Karpas-422 (cell line): ENCODE measurements around the gene RAP2B. TPM values are rescaled to one million over a fixed set of nuclear protein-coding genes. Genes with fewer than 3 reads are reported as not detected.
"Not testable (repeated sequence)": the region's sequence is repeated elsewhere in the genome, so short reads cannot be mapped to it uniquely, and the experiment has no call there.

Source experiments
- DNase-seq: peaks from one replicate; pipeline ENCODE4 v3.0.0-alpha.2; 2015
- H2AFZ ChIP-seq: fragments of 200-600 bp; sonication (generic); 2 replicates; pipeline ENCODE4 v1.6.1; 2014; ENCODE audit warnings: antibody characterized with exemption, low read length, mixed read lengths
- H3K27ac ChIP-seq: fragments of 200-600 bp; sonication (generic); 2 replicates; pipeline ENCODE4 v1.5.1; 2014; ENCODE audit warnings: mild to moderate bottlenecking, low read length, moderate library complexity
- H3K27me3 ChIP-seq: fragments of 200-600 bp; sonication (generic); 2 replicates; pipeline ENCODE4 v1.6.1; 2014; ENCODE audit warnings: low read length, mixed read lengths
- H3K36me3 ChIP-seq: fragments of 200-600 bp; sonication (generic); 2 replicates; pipeline ENCODE4 v1.6.1; 2014; ENCODE audit warnings: low read length, mixed read lengths; ENCODE audit not compliant: insufficient read depth
- H3K4me1 ChIP-seq: fragments of 200-600 bp; sonication (generic); 2 replicates; pipeline ENCODE4 v1.6.1; 2014; ENCODE audit warnings: mild to moderate bottlenecking, low read length, mixed read lengths
- H3K4me2 ChIP-seq: fragments of 200-600 bp; sonication (generic); 2 replicates; pipeline ENCODE4 v1.6.1; 2014; ENCODE audit warnings: low read length, low read depth, mild to moderate bottlenecking; ENCODE audit not compliant: poor library complexity, severe bottlenecking
- H3K4me3 ChIP-seq: fragments of 200-600 bp; sonication (generic); 2 replicates; pipeline ENCODE4 v1.5.1; 2014; ENCODE audit warnings: mild to moderate bottlenecking, antibody characterized with exemption, low read length, mixed read lengths
- H3K79me2 ChIP-seq: fragments of 200-600 bp; sonication (generic); 2 replicates; pipeline ENCODE4 v1.6.1; 2014; ENCODE audit warnings: mild to moderate bottlenecking, low read length, mixed read lengths
- H3K9ac ChIP-seq: fragments of 200-600 bp; sonication (generic); 2 replicates; pipeline ENCODE4 v1.6.0; 2014; ENCODE audit warnings: low read length
- H3K9me2 ChIP-seq: fragments of 200-600 bp; sonication (generic), shearing (Covaris generic); replicated peaks from 2 replicates; pipeline ENCODE4 v1.6.0; 2014; ENCODE audit warnings: mild to moderate bottlenecking, low read length, moderate library complexity; ENCODE audit not compliant: insufficient read depth
- H3K9me3 ChIP-seq: fragments of 300-700, 200-600 bp; sonication (generic); 2 replicates; pipeline ENCODE4 v1.6.1; 2014; ENCODE audit warnings: low read length, mixed read lengths
- H4K20me1 ChIP-seq: fragments of 200-600 bp; sonication (generic); 2 replicates; pipeline ENCODE4 v1.6.1; 2014; ENCODE audit warnings: mild to moderate bottlenecking, antibody characterized with exemption, low read length, low read depth; ENCODE audit not compliant: insufficient read depth
- total RNA-seq: library from RNA; depleted of rRNA; stranded (reverse); fragments of >200 nt; shearing (Covaris generic); gene quantifications from 2 replicates; pipeline ENCODE4 v1.2.3, GENCODE V29; 2014; ENCODE audit warnings: low replicate concordance; rRNA removed

The RAP2B gene
- 7.1 and 7.2 TPM in 2 replicates for total RNA-seq

GRCh38 chr3:153161714-153162512 is at the start of gene RAP2B:
Gene RAP2B, plus strand, starts transcription at chr3:153162226. Its CDS starts 468 bp downstream, at chr3:153162694.
- H3K9me3 ChIP-seq = no peaks in the 10 kb centered on the region
- peak within 1 kb of the TSS; percentile 85 for H3K4me3 ChIP-seq
- H3K9me2 ChIP-seq = no peaks in the 10 kb centered on the region
- no peaks in the 10 kb centered on the region for H3K36me3 ChIP-seq
- H4K20me1 ChIP-seq = peaks cover 3% of the 10 kb centered on the region; the same call in 1 of the 2 replicates
- no peaks in the 10 kb centered on the region for H3K27me3 ChIP-seq
- H3K9ac ChIP-seq = peak within 1 kb of the TSS; percentile 82
- DNase-seq = peak; percentile 93
- H3K4me2 ChIP-seq = peak within 1 kb of the TSS; percentile 80
- peak within 1 kb of the TSS; percentile 76; the same call in 1 of the 2 replicates for H2AFZ ChIP-seq
- H3K27ac ChIP-seq = peak within 1 kb of the TSS; percentile 68
- peaks cover 36% of the 10 kb centered on the region for H3K79me2 ChIP-seq
- H3K4me1 ChIP-seq = peaks cover 22% of the 10 kb centered on the region

- H3K9ac ChIP-seq = no peak overlapping the region
- H3K4me1 ChIP-seq = no peaks in the 10 kb centered on the region
- H2AFZ ChIP-seq = no peak overlapping the region
- no peaks in the 10 kb centered on the region for H3K9me2 ChIP-seq
- no peaks in the 10 kb centered on the region for H4K20me1 ChIP-seq
- no peak overlapping the region for H3K4me2 ChIP-seq
- no peaks in the 10 kb centered on the region for H3K79me2 ChIP-seq
- H3K27ac ChIP-seq = no peak overlapping the region
- no peaks in the 10 kb centered on the region for H3K27me3 ChIP-seq
- no peaks in the 10 kb centered on the region for H3K9me3 ChIP-seq
- H3K36me3 ChIP-seq = no peaks in the 10 kb centered on the region
- no peak for DNase-seq
- no peak overlapping the region for H3K4me3 ChIP-seq
Measured at GRCh38 chr3:153113541-153113940, 48.5 kb upstream of the RAP2B start.

- DNase-seq, H3K4me2 ChIP-seq, H3K27ac ChIP-seq, H4K20me1 ChIP-seq, H3K4me1 ChIP-seq, H2AFZ ChIP-seq, H3K9me2 ChIP-seq, H3K27me3 ChIP-seq, H3K79me2 ChIP-seq, H3K4me3 ChIP-seq, H3K9me3 ChIP-seq, H3K36me3 ChIP-seq, H3K9ac ChIP-seq: not testable (repeated sequence)
Measured at GRCh38 chr3:153114270-153114669, 47.8 kb upstream of the RAP2B start.

- Histone ChIP-seq H3K9me3 (no peaks in the 10 kb centered on the region), H3K27me3 (no peaks in the 10 kb centered on the region), H3K27ac (no peak overlapping the region), H3K4me1 (no peaks in the 10 kb centered on the region), H3K4me3 (no peak overlapping the region), H3K79me2 (no peaks in the 10 kb centered on the region), H3K4me2 (no peak overlapping the region), H2AFZ (no peak overlapping the region), H3K9me2 (no peaks in the 10 kb centered on the region), H3K36me3 (no peaks in the 10 kb centered on the region), H3K9ac (no peak overlapping the region), H4K20me1 (no peaks in the 10 kb centered on the region)
- DNase-seq = no peak
Measured at GRCh38 chr3:153115326-153115725, 46.7 kb upstream of the RAP2B start.

DNA sequence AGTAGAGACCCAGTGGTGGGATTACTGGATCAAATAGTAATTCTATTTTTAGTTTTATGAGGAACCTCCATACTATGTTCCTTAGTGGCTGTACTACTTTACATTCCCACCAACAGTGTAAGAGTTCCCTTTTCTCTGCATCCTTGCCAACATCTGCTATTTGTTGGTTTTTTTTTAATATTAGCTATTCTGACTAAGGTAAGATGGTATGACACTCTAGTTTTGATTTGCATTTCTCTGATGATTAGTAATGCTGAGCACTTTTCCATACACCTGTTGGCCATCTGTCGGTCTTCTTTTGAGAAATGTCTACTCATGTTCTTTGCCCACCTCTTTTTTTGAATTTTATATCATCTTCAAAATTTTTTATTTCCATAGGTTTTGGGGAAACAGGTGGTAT is 34.2 kb upstream of the RAP2B start:
- Histone ChIP-seq H3K27ac (no peak overlapping the region), H3K4me3 (no peak overlapping the region), H3K9ac (no peak overlapping the region), H3K4me2 (no peak overlapping the region), H3K27me3 (no peaks in the 10 kb centered on the region), H3K36me3 (no peaks in the 10 kb centered on the region), H3K79me2 (no peaks in the 10 kb centered on the region), H4K20me1 (no peaks in the 10 kb centered on the region), H3K9me3 (no peaks in the 10 kb centered on the region; the same call in 1 of the 2 replicates), H2AFZ (no peak overlapping the region), H3K4me1 (no peaks in the 10 kb centered on the region), H3K9me2 (no peaks in the 10 kb centered on the region)
- DNase-seq = no peak

DNA sequence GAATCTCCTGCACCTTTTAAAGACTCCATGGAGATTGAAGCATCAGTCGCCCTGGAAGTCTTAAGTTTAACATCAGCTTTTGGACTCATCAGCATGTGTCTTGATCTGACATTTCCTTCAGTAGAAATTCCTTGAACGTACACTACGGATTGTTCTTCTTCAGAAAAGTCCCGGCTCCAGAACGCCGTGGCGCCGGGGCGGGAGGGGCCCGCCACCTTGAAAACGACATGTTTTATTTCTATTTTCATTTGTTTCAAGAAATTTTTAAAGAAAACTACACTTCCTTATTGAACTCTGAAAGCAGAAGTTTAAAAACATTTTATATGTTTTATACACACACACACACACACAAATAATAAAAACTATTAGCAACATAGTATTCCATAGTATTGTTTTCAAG is 32.6 kb upstream of the RAP2B start:
- Histone ChIP-seq H3K9me3 (no peaks in the 10 kb centered on the region; the same call in 1 of the 2 replicates), H3K4me3 (no peak overlapping the region), H3K36me3 (no peaks in the 10 kb centered on the region), H3K9ac (no peak overlapping the region), H4K20me1 (no peaks in the 10 kb centered on the region), H3K79me2 (no peaks in the 10 kb centered on the region), H3K9me2 (no peaks in the 10 kb centered on the region), H3K4me2 (no peak overlapping the region), H2AFZ (no peak overlapping the region), H3K4me1 (no peaks in the 10 kb centered on the region), H3K27ac (no peak overlapping the region), H3K27me3 (no peaks in the 10 kb centered on the region)
- DNase-seq = no peak

- Histone ChIP-seq H3K36me3 (no peaks in the 10 kb centered on the region), H3K4me2 (no peak overlapping the region), H3K9me2 (no peaks in the 10 kb centered on the region), H3K27ac (no peak overlapping the region), H3K9ac (no peak overlapping the region), H3K4me1 (no peaks in the 10 kb centered on the region), H2AFZ (no peak overlapping the region), H4K20me1 (no peaks in the 10 kb centered on the region), H3K79me2 (no peaks in the 10 kb centered on the region), H3K27me3 (no peaks in the 10 kb centered on the region), H3K4me3 (no peak overlapping the region), H3K9me3 (no peaks in the 10 kb centered on the region; the same call in 1 of the 2 replicates)
- no peak for DNase-seq
Measured at GRCh38 chr3:153129866-153130265, 32.2 kb upstream of the RAP2B start.

- Histone ChIP-seq H3K79me2 (no peaks in the 10 kb centered on the region), H3K4me1 (no peaks in the 10 kb centered on the region), H3K9me2 (no peaks in the 10 kb centered on the region), H3K9ac (no peak overlapping the region), H3K27me3 (no peaks in the 10 kb centered on the region), H3K9me3 (no peaks in the 10 kb centered on the region; the same call in 1 of the 2 replicates), H3K4me3 (no peak overlapping the region), H3K4me2 (no peak overlapping the region), H3K36me3 (no peaks in the 10 kb centered on the region), H4K20me1 (no peaks in the 10 kb centered on the region), H3K27ac (no peak overlapping the region), H2AFZ (no peak overlapping the region)
- no peak for DNase-seq
Measured at GRCh38 chr3:153130312-153130977, 31.6 kb upstream of the RAP2B start.
